ENCODE results near the gene COX6A2. TPM values are rescaled to one million over a fixed set of nuclear protein-coding genes. Genes with fewer than 3 reads are reported as not detected.
A peak's percentile ranks its signal among the peaks of the same experiment; 100 is the strongest.

Gene COX6A2
- total RNA-seq, 1 experiment from 2014 or later: not detected

- peak overlapping the region; percentile 82 for H3K4me3 Mint-ChIP-seq
- H3K9me3 Mint-ChIP-seq: 0 out of 2 replicates have a peak, but pooled peaks cover 5% of the 10 kb centered on the region
- ATAC-seq (no peak), DNase-seq (ENCODE audit: low spot score) (no peak)
- H3K27ac Mint-ChIP-seq: no peak overlapping the region
- H3K36me3 Mint-ChIP-seq: no peaks in the 10 kb centered on the region
- H3K27me3 Mint-ChIP-seq (ENCODE audit: low read depth): peaks cover 71% of the 10 kb centered on the region
- CTCF ChIA-PET: interaction anchor here (0.6 to 13.1 kb wide), 14 partner anchors 9 to 476 kb away, joined by 3 to 221 read pairs (median 4); partner anchors contain the start of genes ARMC5, SLC5A2, ZNF267 and ZNF843
- H3K4me1 Mint-ChIP-seq: peaks cover 16% of the 10 kb centered on the region
- TF ChIP-seq PREB (CRISPR knock-in tag; IDR thresholded peaks at IDR 0.05; ENCODE audit: borderline replicate concordance): no peak
- TF ChIP-seq FOXP4 (CRISPR knock-in tag; IDR thresholded peaks at IDR 0.05): no peak
- TF ChIP-seq CDX4 (CRISPR knock-in tag; IDR thresholded peaks at IDR 0.05; ENCODE audit: borderline replicate concordance): no peak
- no peak for TF ChIP-seq MAX (CRISPR knock-in tag; IDR thresholded peaks at IDR 0.05)
- no peak for TF ChIP-seq STAT6 (CRISPR knock-in tag; conservative IDR thresholded peaks at IDR 0.05; ENCODE audit: low read depth)
- TF ChIP-seq ATF1 (CRISPR knock-in tag; IDR thresholded peaks at IDR 0.05): no peak
- no peak for TF ChIP-seq SMAD3 (CRISPR knock-in tag; IDR thresholded peaks at IDR 0.05; ENCODE audit: borderline replicate concordance)
- no peak for TF ChIP-seq E2F4 (CRISPR knock-in tag; IDR thresholded peaks at IDR 0.05; ENCODE audit: borderline replicate concordance, low read depth)
- TF ChIP-seq SMAD4 (CRISPR knock-in tag; IDR thresholded peaks at IDR 0.05): no peak
- TF ChIP-seq FOXK1 (CRISPR knock-in tag; IDR thresholded peaks at IDR 0.05): no peak
- POLR2A ChIA-PET: no interaction called here
Observed at GRCh38 chr16:31473264-31473984, 45.3 kb upstream of the COX6A2 start.

- H3K27ac Mint-ChIP-seq: no peak overlapping the region
- ChIA-PET POLR2A (interaction anchor here (1.0 kb wide), 1 partner anchor 240 kb away, joined by 3 read pairs; a partner anchor contains a TSS), CTCF (interaction anchor here (0.6 to 13.1 kb wide), 13 partner anchors 9 to 475 kb away, joined by 3 to 221 read pairs (median 4); partner anchors contain the start of genes ARMC5, SLC5A2 and ZNF267)
- DNase-seq (ENCODE audit: low spot score) (peak; percentile 93), ATAC-seq (peak; percentile 58)
- H3K4me3 Mint-ChIP-seq: peak overlapping the region; percentile 82
- peaks cover 11% of the 10 kb centered on the region for H3K4me1 Mint-ChIP-seq
- H3K36me3 Mint-ChIP-seq: no peaks in the 10 kb centered on the region
- peaks cover 65% of the 10 kb centered on the region for H3K27me3 Mint-ChIP-seq (ENCODE audit: low read depth)
- 0 out of 2 replicates have a peak, but pooled peaks cover 5% of the 10 kb centered on the region for H3K9me3 Mint-ChIP-seq
- TF ChIP-seq EMX1 (CRISPR knock-in tag; IDR thresholded peaks at IDR 0.05) (peak; percentile 71; the same call in 1 of the 2 replicates), NR1H2 (CRISPR knock-in tag; IDR thresholded peaks at IDR 0.05) (no peak), FOXJ3 (CRISPR knock-in tag; IDR thresholded peaks at IDR 0.05; ENCODE audit: borderline replicate concordance) (no peak), ZNF219 (CRISPR knock-in tag; IDR thresholded peaks at IDR 0.05; ENCODE audit: borderline replicate concordance) (no peak), MAX (CRISPR knock-in tag; IDR thresholded peaks at IDR 0.05) (0 out of 2 replicates have a peak, but pooled peaks have one; percentile 37), E2F5 (CRISPR knock-in tag; IDR thresholded peaks at IDR 0.05) (no peak), ESRRA (CRISPR knock-in tag; IDR thresholded peaks at IDR 0.05; ENCODE audit: borderline replicate concordance) (no peak), ZNF317 (CRISPR knock-in tag; IDR thresholded peaks at IDR 0.05; ENCODE audit: borderline replicate concordance, low read depth) (no peak), GRHL2 (CRISPR knock-in tag; IDR thresholded peaks at IDR 0.05; ENCODE audit: insufficient replicate concordance, severe bottlenecking) (no peak), SP1 (CRISPR knock-in tag; conservative IDR thresholded peaks at IDR 0.05) (peak; percentile 52; the same call in 1 of the 2 replicates), ZMAT4 (CRISPR knock-in tag; IDR thresholded peaks at IDR 0.05) (no peak), ZNF263 (CRISPR knock-in tag; IDR thresholded peaks at IDR 0.05; ENCODE audit: low read depth) (no peak), HMGA2 (CRISPR knock-in tag; IDR thresholded peaks at IDR 0.05) (no peak)
Observed at GRCh38 chr16:31472709-31473203, 44.6 kb upstream of the COX6A2 start.
